Measurements from ENCODE around the gene SMC4. TPM values are rescaled to one million over a fixed set of nuclear protein-coding genes. Genes with fewer than 3 reads are reported as not detected.
A peak's percentile ranks its signal among the peaks of the same experiment; 100 is the strongest.

Gene SMC4
- polyA plus RNA-seq, 3 donors from 2014 or later = 11.3 to 77.2 (median 31.6) TPM

DNA sequence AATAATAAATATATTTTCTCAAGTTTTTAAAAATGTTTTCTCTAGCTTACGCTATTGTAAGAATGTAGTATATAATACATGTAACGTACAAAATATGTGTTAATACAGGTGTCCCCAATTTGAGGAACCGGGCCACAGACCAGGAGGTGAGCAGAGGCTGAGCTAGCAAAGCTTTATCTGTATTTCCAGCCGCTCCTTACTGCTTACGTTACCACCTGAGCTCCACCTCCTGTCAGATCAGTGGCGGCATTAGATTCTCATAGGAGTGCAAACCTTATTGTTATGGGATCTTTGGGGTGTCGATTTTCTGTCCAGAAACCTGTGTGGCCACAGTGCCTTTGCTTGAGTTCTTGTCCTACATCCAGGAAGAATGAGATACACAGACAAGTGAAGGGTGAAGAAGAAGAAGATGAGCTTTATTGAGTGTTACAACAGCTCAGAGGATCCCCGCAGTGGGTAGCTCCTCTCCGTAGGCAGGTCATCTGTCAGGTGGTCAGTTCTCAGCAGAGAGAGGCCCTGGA, 60.1 kb downstream of the SMC4 start:
- H3K4me3 Mint-ChIP-seq = no peak overlapping the region
- H3K27me3 Mint-ChIP-seq (ENCODE audit: low read depth in 3 of 3) = peaks cover 2 to 10% (median 6%) of the 10 kb centered on the region in 3 donors
- H3K36me3 Mint-ChIP-seq = no peaks in the 10 kb centered on the region
- no peak overlapping the region for H3K27ac Mint-ChIP-seq
- no peaks in the 10 kb centered on the region for H3K4me1 Mint-ChIP-seq
- no peaks in the 10 kb centered on the region for H3K9me3 Mint-ChIP-seq
- no peak for DNase-seq

DNA sequence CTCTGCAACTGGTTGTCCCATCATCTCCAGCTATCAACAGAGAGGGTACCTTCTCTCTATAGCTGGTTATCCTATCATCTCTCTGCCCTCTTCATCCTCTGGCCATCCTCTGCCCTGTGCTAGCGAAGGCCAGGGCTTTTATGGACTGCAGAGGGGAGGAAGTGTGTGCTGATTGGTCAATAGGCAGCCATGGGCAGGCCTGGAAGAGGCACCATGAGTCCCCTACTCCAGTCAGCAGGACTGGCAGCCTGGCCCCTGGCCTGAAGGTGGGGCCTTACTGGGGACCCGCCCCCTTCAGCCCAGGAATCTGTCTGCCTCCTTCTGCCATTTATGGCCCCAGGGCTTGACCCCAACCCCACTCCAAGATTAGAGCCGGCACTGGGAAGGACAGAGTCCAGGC, 60.6 kb downstream of the SMC4 start:
- Mint-ChIP-seq H3K9me3 (no peaks in the 10 kb centered on the region), H3K27me3 (ENCODE audit: low read depth in 3 of 3) (peaks cover 2 to 10% (median 6%) of the 10 kb centered on the region in 3 donors), H3K36me3 (no peaks in the 10 kb centered on the region), H3K4me1 (no peaks in the 10 kb centered on the region), H3K4me3 (no peak overlapping the region), H3K27ac (no peak overlapping the region)
- no peak for DNase-seq

DNA sequence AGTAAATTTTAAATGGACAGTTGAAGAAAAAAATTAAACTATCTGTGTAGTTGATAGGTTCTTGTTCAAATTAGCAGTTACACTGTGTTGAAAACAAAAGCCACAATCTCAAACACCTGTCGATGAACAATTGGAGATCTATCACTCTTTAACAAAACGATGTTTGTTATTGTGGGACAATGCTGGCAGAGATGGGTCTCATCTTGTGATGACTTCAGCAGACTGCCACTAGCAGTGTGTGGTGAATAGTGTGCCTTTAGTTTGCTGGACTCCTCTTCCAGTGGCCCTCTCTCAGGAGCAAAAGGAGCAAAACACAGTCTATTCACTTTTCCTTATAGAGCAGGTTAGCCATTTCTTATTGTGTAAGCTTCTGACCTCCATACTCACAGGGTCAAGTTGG, 64.9 kb downstream of the SMC4 start:
- Mint-ChIP-seq H3K9me3 (peaks cover 0 to 2% (median 0%) of the 10 kb centered on the region in 6 donors), H3K27ac (no peak overlapping the region), H3K4me1 (no peaks in the 10 kb centered on the region), H3K36me3 (no peaks in the 10 kb centered on the region), H3K4me3 (no peak overlapping the region), H3K27me3 (ENCODE audit: low read depth in 3 of 3) (peaks cover 2 to 15% (median 4%) of the 10 kb centered on the region in 3 donors)
- DNase-seq = no peak

DNA sequence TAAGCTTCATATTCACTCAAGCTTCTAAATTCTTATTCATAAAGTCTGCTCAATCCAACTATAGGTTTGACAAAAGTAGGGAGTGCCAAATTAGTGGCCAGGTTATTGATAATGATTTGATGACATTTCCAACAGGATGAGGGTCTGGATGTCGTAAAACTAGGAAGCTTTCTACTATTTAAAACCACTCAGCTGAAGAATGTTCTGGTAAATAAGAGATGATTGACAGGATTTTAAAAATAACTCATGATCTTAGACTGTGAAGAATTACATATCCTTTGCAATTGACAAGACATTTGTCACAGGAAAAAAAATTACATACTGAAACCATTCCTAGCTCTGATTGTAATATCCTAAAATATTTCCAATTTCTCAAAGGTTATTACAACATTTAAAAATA, 65.5 kb downstream of the SMC4 start:
- no peaks in the 10 kb centered on the region for H3K4me1 Mint-ChIP-seq
- peaks cover 0 to 6% (median 4%) of the 10 kb centered on the region in 6 donors for H3K9me3 Mint-ChIP-seq
- H3K27ac Mint-ChIP-seq = no peak overlapping the region
- no peak for DNase-seq
- H3K4me3 Mint-ChIP-seq = no peak overlapping the region
- H3K36me3 Mint-ChIP-seq = peaks cover 0 to 5% (median 0%) of the 10 kb centered on the region in 3 donors
- H3K27me3 Mint-ChIP-seq (ENCODE audit: low read depth in 3 of 3) = peaks cover 2 to 19% (median 4%) of the 10 kb centered on the region in 3 donors

DNA sequence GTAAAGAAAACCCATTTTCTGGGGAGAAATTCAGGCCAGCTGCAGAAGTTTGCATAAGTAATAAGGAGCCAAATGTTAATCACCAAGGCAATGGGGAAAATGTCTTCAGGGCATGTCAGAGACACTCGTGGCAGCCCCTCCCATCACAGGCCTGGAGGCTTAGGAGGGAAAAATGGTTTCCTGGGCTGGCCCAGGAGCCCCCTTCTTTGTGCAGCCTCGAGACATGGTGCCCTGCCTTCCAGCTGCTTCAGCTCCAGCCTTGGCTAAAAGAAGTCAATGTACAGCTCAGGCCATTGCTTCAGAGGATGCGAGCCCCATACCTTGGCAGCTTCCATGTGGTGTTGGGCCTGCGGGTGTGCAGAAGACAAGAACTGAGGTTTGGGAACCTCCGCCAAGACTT, 70.7 kb downstream of the SMC4 start:
- Mint-ChIP-seq H3K4me3 (no peak overlapping the region), H3K4me1 (no peaks in the 10 kb centered on the region)

DNA sequence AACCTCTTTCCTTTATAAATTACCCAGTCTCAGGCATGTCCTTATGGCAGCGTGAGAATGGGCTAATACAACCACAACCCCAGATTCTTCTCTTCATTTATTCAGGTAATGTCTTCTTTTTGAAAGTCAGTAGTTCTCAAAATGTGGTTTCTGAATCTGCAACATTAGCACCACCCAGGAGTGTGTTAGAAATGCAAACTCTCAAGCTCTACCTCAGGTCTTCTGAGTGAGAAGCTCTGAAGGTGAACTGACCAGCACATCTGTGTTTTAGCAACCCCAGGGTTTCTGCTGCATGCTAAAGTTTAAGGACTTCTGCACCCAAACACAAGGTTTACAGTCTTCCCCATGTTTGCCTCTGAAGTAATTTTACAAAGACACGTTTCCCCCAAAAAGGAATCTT, 72.4 kb downstream of the SMC4 start:
- peak overlapping the region in 1 of 5 donors; percentile 30 for H3K4me3 Mint-ChIP-seq
- peaks cover 0 to 7% (median 5%) of the 10 kb centered on the region in 6 donors for H3K9me3 Mint-ChIP-seq
- H3K27me3 Mint-ChIP-seq (ENCODE audit: low read depth in 3 of 3) = peaks cover 2 to 12% (median 4%) of the 10 kb centered on the region in 3 donors
- DNase-seq = no peak
- H3K36me3 Mint-ChIP-seq = peaks cover 0 to 5% (median 0%) of the 10 kb centered on the region in 3 donors
- peak overlapping the region in 1 of 6 donors; percentile 34 for H3K27ac Mint-ChIP-seq
- H3K4me1 Mint-ChIP-seq = no peaks in the 10 kb centered on the region

More for the DNA sequence above, 70.7 kb downstream of the SMC4 start:
- Mint-ChIP-seq H3K27me3 (ENCODE audit: low read depth in 3 of 3) (peaks cover 2 to 12% (median 4%) of the 10 kb centered on the region in 3 donors), H3K36me3 (peaks cover 0 to 5% (median 0%) of the 10 kb centered on the region in 3 donors), H3K9me3 (peaks cover 0 to 7% (median 5%) of the 10 kb centered on the region in 6 donors), H3K27ac (no peak overlapping the region)
- no peak for DNase-seq

DNA sequence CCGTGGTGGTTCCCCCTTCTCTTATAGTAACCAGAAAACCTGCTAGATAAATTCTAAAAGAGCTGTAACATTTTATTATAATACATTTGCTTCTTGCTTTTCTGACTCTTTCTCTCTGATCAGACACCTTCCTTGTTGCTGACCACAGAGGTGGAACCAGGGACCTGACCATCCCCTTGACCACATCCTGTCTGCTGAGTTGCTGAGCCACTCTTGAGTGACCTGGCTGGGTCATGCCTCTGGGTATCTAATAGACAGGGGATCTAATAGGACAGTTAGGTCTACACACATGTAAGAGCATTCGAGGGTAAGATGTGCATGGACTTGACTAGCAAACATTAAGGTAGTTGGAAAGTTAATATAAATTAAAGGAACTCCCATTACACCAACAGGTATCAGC, 72.9 kb downstream of the SMC4 start:
- H3K36me3 Mint-ChIP-seq = peaks cover 0 to 5% (median 0%) of the 10 kb centered on the region in 3 donors
- no peaks in the 10 kb centered on the region for H3K4me1 Mint-ChIP-seq
- H3K27me3 Mint-ChIP-seq (ENCODE audit: low read depth in 3 of 3) = peaks cover 2 to 10% (median 2%) of the 10 kb centered on the region in 3 donors
- H3K27ac Mint-ChIP-seq = no peak overlapping the region
- peaks cover 0 to 7% (median 5%) of the 10 kb centered on the region in 6 donors for H3K9me3 Mint-ChIP-seq
- DNase-seq = peak in 2 of 3 donors; percentile 6 to 19
- no peak overlapping the region for H3K4me3 Mint-ChIP-seq

DNA sequence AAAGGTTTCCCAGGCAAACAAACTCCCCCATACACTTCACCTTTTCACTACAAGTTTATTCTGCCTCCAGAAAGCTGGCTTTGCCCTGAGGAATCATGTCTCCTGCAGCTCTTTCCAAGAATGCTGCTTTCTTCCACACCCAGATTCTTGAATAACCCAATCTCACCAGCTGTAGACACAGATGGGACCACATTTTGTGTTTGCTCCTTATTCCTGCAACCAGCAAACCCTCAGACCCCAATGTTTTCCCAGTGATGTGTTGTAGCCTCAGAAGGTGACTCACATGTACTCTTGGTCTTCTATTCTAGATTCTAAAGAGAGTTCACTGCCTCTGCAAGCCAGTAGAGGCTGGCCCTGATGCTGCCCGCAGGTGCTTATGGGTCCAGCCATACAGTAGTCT, 73.8 kb downstream of the SMC4 start:
- Mint-ChIP-seq H3K4me3 (no peak overlapping the region), H3K4me1 (no peaks in the 10 kb centered on the region), H3K36me3 (peaks cover 0 to 5% (median 0%) of the 10 kb centered on the region in 3 donors), H3K27ac (no peak overlapping the region), H3K27me3 (ENCODE audit: low read depth in 3 of 3) (peaks cover 2 to 10% (median 2%) of the 10 kb centered on the region in 3 donors), H3K9me3 (peaks cover 0 to 7% (median 5%) of the 10 kb centered on the region in 6 donors)
- no peak for DNase-seq

DNA sequence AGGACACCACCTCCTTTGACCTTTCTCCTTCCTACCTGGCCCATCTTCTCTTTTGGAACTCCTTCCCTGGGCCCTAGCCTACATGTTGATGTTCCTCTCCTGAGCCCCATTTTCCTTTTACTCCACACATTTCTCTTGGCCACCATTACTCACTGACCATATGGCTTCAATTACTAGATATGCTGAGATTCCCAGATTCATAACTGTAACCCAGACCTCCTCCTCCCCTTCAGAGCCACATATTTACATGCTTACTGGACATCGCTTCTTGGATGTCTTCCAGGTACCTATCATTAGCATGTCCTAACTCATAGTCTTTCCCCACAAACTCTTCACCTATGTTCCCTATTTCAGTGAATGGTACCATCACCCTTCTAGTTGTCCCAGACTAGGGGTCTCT, 74.5 kb downstream of the SMC4 start:
- Mint-ChIP-seq H3K4me3 (no peak overlapping the region), H3K9me3 (peaks cover 0 to 6% (median 4%) of the 10 kb centered on the region in 6 donors), H3K36me3 (peaks cover 0 to 5% (median 0%) of the 10 kb centered on the region in 3 donors), H3K4me1 (no peaks in the 10 kb centered on the region), H3K27me3 (ENCODE audit: low read depth in 3 of 3) (peaks cover 2 to 6% (median 2%) of the 10 kb centered on the region in 3 donors), H3K27ac (no peak overlapping the region)
- DNase-seq = no peak

DNA sequence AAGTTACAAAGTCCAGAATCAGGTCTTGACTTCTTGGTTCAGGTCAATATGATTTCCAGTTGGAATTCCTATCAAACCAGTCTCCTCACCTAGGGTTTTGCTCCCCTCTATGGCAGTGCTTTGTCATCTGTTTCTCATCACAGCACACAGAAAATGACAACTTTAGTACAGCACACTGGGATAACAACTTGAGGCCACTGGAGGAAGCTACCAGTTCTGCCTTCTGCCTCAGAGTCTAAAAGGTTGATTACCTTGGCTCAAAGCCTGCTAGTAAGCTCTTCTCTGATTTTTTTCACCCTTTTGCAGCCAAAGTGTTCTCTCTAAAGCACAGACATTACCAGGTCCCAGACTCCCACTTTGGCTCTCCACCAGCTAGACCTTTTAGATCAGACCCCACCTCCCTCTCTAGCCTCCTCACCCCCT, 75.0 kb downstream of the SMC4 start:
- DNase-seq = no peak
- H3K27me3 Mint-ChIP-seq (ENCODE audit: low read depth in 3 of 3) = peaks cover 2 to 4% (median 2%) of the 10 kb centered on the region in 3 donors
- H3K27ac Mint-ChIP-seq = no peak overlapping the region
- no peaks in the 10 kb centered on the region for H3K4me1 Mint-ChIP-seq
- no peak overlapping the region for H3K4me3 Mint-ChIP-seq
- H3K36me3 Mint-ChIP-seq = peaks cover 0 to 5% (median 0%) of the 10 kb centered on the region in 3 donors
- peaks cover 0 to 6% (median 4%) of the 10 kb centered on the region in 6 donors for H3K9me3 Mint-ChIP-seq

DNA sequence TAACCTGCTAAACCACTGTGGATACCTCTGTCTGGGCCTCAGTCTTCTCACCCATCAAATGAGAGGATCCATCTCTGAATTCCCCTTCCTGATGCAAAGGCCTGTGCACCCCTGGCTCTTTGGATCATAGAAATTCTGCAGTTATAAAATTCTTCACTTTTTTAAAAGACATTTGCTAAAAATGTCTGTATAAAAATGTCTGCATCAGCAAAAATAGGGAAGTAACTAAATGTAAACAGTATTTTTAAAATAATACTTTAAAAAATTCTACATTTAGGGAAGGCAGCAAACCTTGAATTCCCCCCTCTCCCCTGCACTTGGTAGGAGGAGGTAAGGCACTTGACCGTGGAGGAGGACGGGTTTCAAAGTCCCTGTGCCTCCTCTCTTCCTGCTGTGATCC, 75.7 kb downstream of the SMC4 start:
- H3K4me3 Mint-ChIP-seq = no peak overlapping the region
- H3K4me1 Mint-ChIP-seq = no peaks in the 10 kb centered on the region
- H3K27ac Mint-ChIP-seq = no peak overlapping the region
- peaks cover 0 to 2% (median 2%) of the 10 kb centered on the region in 3 donors for H3K27me3 Mint-ChIP-seq (ENCODE audit: low read depth in 3 of 3)
- H3K9me3 Mint-ChIP-seq = no peaks in the 10 kb centered on the region
- no peaks in the 10 kb centered on the region for H3K36me3 Mint-ChIP-seq
- no peak for DNase-seq

DNA sequence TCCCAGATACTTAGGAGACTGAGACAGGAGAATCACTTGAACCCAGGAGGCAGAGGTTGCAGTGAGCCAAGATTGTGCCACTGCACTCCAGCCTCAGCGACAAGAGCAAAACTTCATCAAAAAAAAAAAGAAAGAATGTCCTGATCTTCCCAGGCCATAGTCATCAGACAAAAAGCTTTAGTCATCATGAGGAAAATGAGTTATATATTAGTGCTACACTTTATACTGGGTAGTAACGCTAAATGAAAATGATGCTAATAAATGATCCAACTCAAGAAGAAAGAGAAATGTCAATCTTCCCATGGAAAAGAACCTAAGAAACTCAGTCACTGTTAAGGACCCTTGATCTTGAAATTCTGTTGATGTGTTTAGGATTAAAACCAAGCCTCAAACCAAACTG, 76.4 kb downstream of the SMC4 start:
- H3K9me3 Mint-ChIP-seq = no peaks in the 10 kb centered on the region
- H3K27ac Mint-ChIP-seq = no peak overlapping the region
- no peak overlapping the region for H3K4me3 Mint-ChIP-seq
- H3K27me3 Mint-ChIP-seq (ENCODE audit: low read depth in 3 of 3) = peaks cover 0 to 2% (median under 1%) of the 10 kb centered on the region in 3 donors
- no peak for DNase-seq
- peaks cover 0 to under 1% (median 0%) of the 10 kb centered on the region in 3 donors for H3K36me3 Mint-ChIP-seq
- H3K4me1 Mint-ChIP-seq = no peaks in the 10 kb centered on the region

DNA sequence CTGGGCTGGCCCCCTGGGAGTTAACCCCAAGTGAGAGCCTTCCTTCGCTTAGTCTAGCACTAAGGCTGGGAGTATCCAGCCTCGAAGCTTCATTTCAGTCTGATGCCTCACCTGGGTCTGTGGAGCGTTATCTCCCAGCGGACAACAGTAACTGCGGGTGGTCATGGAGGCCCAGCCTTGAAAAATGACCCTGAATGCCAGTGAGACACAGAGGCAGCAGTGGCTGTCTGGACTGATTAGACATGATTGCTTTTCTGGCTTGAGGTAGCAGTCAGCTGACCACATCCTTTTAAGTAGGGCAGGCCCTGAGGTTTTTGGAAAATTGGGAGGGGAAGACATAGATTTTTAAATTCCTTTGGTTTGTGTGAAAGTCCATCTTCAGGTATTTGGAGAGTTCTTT, 78.3 kb downstream of the SMC4 start:
- Mint-ChIP-seq H3K27ac (no peak overlapping the region), H3K36me3 (peaks cover 0 to 3% (median 0%) of the 10 kb centered on the region in 3 donors), H3K4me1 (no peaks in the 10 kb centered on the region), H3K9me3 (no peaks in the 10 kb centered on the region), H3K27me3 (ENCODE audit: low read depth in 3 of 3) (peaks cover 0 to 2% (median 2%) of the 10 kb centered on the region in 3 donors), H3K4me3 (no peak overlapping the region)
- DNase-seq = no peak

DNA sequence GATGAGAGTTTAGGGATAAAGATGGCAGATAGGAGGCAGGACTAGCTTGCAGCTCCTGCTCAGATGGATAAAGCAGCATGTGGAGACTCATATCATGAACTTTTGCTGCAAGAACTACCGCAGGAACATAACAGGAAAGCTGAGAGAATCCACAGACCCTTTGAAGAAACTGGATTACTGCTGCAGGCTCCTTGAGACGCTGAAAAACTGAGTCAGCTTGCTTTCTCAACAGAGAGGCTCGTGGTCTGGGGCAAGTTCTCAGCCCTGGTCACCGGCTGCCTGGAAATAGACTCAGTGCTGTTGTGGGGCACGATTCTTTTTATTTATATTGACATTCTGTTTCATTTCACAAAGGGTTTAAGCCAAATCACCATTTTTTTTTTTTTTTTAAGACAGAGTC, 78.9 kb downstream of the SMC4 start:
- Mint-ChIP-seq H3K9me3 (no peaks in the 10 kb centered on the region), H3K4me1 (no peaks in the 10 kb centered on the region), H3K27ac (no peak overlapping the region), H3K36me3 (peaks cover 0 to 3% (median 0%) of the 10 kb centered on the region in 3 donors), H3K4me3 (no peak overlapping the region), H3K27me3 (ENCODE audit: low read depth in 3 of 3) (peaks cover 0 to 5% (median 2%) of the 10 kb centered on the region in 3 donors)
- no peak for DNase-seq

DNA sequence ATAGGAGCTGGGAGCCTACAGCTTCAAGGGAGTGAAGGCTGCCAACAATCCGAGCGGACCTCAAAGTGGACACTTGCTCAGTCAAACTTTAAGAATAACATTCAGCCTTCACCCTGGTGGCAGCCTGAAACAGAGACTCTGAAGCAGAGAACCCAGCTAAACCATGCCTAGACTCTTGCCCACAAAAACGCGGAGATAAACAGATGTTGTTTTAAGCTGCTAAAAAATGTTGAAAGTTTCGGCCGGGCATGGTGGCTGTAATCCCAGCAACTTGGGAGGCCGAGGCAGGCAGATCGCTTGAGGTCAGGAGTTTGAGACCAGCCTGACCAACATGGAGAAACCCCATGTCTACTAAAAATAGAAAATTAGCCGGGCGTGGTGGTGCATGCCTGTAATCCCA, 79.9 kb downstream of the SMC4 start:
- no peak overlapping the region for H3K4me3 Mint-ChIP-seq
- H3K36me3 Mint-ChIP-seq = peaks cover 0 to 3% (median 0%) of the 10 kb centered on the region in 3 donors
- no peaks in the 10 kb centered on the region for H3K9me3 Mint-ChIP-seq
- peaks cover 0 to 5% (median 2%) of the 10 kb centered on the region in 3 donors for H3K27me3 Mint-ChIP-seq (ENCODE audit: low read depth in 3 of 3)
- H3K27ac Mint-ChIP-seq = no peak overlapping the region
- no peak for DNase-seq
- no peaks in the 10 kb centered on the region for H3K4me1 Mint-ChIP-seq
